ENCODE data around the gene CNBP.

- TF ChIP-seq CTCF (IDR thresholded peaks at IDR 0.05): peak in 2 of 6 experiments; percentile 8 to 16
- no peak for TF ChIP-seq POLR2A (IDR thresholded peaks at IDR 0.05)
Measured at GRCh38 chr3:129195731-129196256, 12.1 kb upstream of the CNBP start.

All from Peyer's patch (tissue), 4 donors.